Measurements from ENCODE around the gene CDC20. TPM values are rescaled to one million over a fixed set of nuclear protein-coding genes. Genes with fewer than 3 reads are reported as not detected.

The CDC20 gene
- total RNA-seq, 1 donor from 2014 or later: 22.5 TPM

- no peak for DNase-seq
- Mint-ChIP-seq H3K4me3 (ENCODE audit: unreplicated experiment) (no peak overlapping the region), H3K27ac (ENCODE audit: unreplicated experiment) (no peak overlapping the region), H3K27me3 (ENCODE audit: unreplicated experiment) (peaks cover 3% of the 10 kb centered on the region), H3K9me3 (ENCODE audit: unreplicated experiment) (peaks cover 5% of the 10 kb centered on the region), H3K4me1 (ENCODE audit: low read depth, unreplicated experiment) (peaks cover 8% of the 10 kb centered on the region), H3K36me3 (ENCODE audit: unreplicated experiment) (no peaks in the 10 kb centered on the region)
- TF ChIP-seq, protein P1, sequence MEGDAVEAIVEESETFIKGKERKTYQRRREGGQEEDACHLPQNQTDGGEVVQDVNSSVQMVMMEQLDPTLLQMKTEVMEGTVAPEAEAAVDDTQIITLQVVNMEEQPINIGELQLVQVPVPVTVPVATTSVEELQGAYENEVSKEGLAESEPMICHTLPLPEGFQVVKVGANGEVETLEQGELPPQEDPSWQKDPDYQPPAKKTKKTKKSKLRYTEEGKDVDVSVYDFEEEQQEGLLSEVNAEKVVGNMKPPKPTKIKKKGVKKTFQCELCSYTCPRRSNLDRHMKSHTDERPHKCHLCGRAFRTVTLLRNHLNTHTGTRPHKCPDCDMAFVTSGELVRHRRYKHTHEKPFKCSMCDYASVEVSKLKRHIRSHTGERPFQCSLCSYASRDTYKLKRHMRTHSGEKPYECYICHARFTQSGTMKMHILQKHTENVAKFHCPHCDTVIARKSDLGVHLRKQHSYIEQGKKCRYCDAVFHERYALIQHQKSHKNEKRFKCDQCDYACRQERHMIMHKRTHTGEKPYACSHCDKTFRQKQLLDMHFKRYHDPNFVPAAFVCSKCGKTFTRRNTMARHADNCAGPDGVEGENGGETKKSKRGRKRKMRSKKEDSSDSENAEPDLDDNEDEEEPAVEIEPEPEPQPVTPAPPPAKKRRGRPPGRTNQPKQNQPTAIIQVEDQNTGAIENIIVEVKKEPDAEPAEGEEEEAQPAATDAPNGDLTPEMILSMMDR (IDR thresholded peaks at IDR 0.05; ENCODE audit: partially characterized antibody, unreplicated experiment): no peak
Measured at GRCh38 chr1:43354471-43354870, 4.3 kb upstream of the CDC20 start.

GRCh38 chr1:43354936-43355335, 3.8 kb upstream of the CDC20 start:
- Mint-ChIP-seq H3K4me1 (ENCODE audit: low read depth, unreplicated experiment) (peaks cover 7% of the 10 kb centered on the region), H3K4me3 (ENCODE audit: unreplicated experiment) (no peak overlapping the region), H3K9me3 (ENCODE audit: unreplicated experiment) (peaks cover 4% of the 10 kb centered on the region), H3K27ac (ENCODE audit: unreplicated experiment) (no peak overlapping the region), H3K27me3 (ENCODE audit: unreplicated experiment) (peaks cover 2% of the 10 kb centered on the region), H3K36me3 (ENCODE audit: unreplicated experiment) (no peaks in the 10 kb centered on the region)
- DNase-seq: no peak
- TF ChIP-seq, protein P1 (IDR thresholded peaks at IDR 0.05; ENCODE audit: partially characterized antibody, unreplicated experiment): no peak

DNA sequence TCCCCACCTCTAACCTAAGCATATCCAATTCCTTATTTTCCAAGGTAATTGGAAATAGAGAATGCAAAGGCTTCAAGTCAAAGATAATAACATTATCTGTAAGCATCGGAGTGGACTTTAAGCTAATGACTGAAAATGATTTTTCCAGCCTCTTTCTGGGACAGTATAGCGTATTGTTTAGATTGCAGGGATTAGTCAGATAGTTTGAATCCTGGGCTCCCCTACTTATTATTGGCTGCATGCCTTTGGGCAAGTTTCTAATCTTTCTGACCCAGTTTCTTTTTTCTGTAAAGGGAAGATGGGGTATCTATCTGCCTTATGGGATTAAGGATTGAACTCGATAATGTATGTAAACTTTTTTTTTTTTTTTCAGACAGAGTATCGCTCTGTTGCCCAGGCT, 1.5 kb upstream of the CDC20 start:
- Mint-ChIP-seq H3K27me3 (ENCODE audit: unreplicated experiment) (peaks cover 2% of the 10 kb centered on the region), H3K36me3 (ENCODE audit: unreplicated experiment) (no peaks in the 10 kb centered on the region), H3K4me1 (ENCODE audit: low read depth, unreplicated experiment) (peaks cover 9% of the 10 kb centered on the region), H3K4me3 (ENCODE audit: unreplicated experiment) (no peak overlapping the region), H3K27ac (ENCODE audit: unreplicated experiment) (no peak overlapping the region), H3K9me3 (ENCODE audit: unreplicated experiment) (peaks cover 4% of the 10 kb centered on the region)
- DNase-seq: no peak
- TF ChIP-seq, protein P1 (IDR thresholded peaks at IDR 0.05; ENCODE audit: partially characterized antibody, unreplicated experiment): no peak

GRCh38 chr1:43358121-43358745, 548 bp upstream of the CDC20 start:
- no peaks in the 10 kb centered on the region for H3K36me3 Mint-ChIP-seq (ENCODE audit: unreplicated experiment)
- peak overlapping the region; percentile 90 for H3K4me3 Mint-ChIP-seq (ENCODE audit: unreplicated experiment)
- peaks cover 2% of the 10 kb centered on the region for H3K27me3 Mint-ChIP-seq (ENCODE audit: unreplicated experiment)
- H3K4me1 Mint-ChIP-seq (ENCODE audit: low read depth, unreplicated experiment): peaks cover 9% of the 10 kb centered on the region
- peak overlapping the region; percentile 92 for H3K27ac Mint-ChIP-seq (ENCODE audit: unreplicated experiment)
- DNase-seq: no peak
- H3K9me3 Mint-ChIP-seq (ENCODE audit: unreplicated experiment): peaks cover 4% of the 10 kb centered on the region
- TF ChIP-seq, protein P1 (IDR thresholded peaks at IDR 0.05; ENCODE audit: partially characterized antibody, unreplicated experiment): peak; percentile 19

DNA sequence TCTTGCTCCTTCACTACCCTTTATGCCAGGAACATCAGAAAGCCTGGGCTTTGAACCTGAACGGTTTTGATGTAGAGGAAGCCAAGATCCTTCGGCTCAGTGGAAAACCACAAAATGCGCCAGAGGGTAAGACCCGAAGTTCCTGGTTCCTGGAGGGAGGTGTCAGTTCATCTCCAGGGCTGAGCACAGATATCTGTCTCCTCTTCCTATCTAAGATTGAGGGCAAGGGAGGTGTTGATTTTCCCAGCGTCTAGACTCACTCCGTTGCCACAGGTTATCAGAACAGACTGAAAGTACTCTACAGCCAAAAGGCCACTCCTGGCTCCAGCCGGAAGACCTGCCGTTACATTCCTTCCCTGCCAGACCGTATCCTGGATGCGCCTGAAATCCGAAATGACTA, 915 bp downstream of the CDC20 start:
- peak overlapping the region; percentile 90 for H3K4me3 Mint-ChIP-seq (ENCODE audit: unreplicated experiment)
- H3K9me3 Mint-ChIP-seq (ENCODE audit: unreplicated experiment): peaks cover 4% of the 10 kb centered on the region
- H3K27me3 Mint-ChIP-seq (ENCODE audit: unreplicated experiment): peaks cover 6% of the 10 kb centered on the region
- no peak for DNase-seq
- no peaks in the 10 kb centered on the region for H3K36me3 Mint-ChIP-seq (ENCODE audit: unreplicated experiment)
- TF ChIP-seq, protein P1 (IDR thresholded peaks at IDR 0.05; ENCODE audit: partially characterized antibody, unreplicated experiment): no peak
- no peak overlapping the region for H3K27ac Mint-ChIP-seq (ENCODE audit: unreplicated experiment)
- H3K4me1 Mint-ChIP-seq (ENCODE audit: low read depth, unreplicated experiment): peaks cover 9% of the 10 kb centered on the region
